Heart left ventricle (tissue), 13 donors: ENCODE data around the gene SLC26A9.
"Not testable (repeated sequence)": the region's sequence is repeated elsewhere in the genome, so short reads cannot be mapped to it uniquely, and the experiment has no call there.

Experiments
- CTCF ChIP-seq, 12 donors: fragments of 200-600 bp; sonication (generic) in 4 of 12; IDR thresholded peaks; one replicate each; pipeline versions ENCODE4 v1.5.0 to v1.8.0; 2018 to 2022; ENCODE audit warnings: antibody characterized with exemption in 12 of 12, mild to moderate bottlenecking in 5 of 12
- POLR2A ChIP-seq, 2 donors: fragments of 450-650 bp; IDR thresholded peaks; one replicate each; pipeline ENCODE4 v1.6.1; 2017; ENCODE audit warnings: antibody characterized with exemption in 2 of 2, mild to moderate bottlenecking in 2 of 2, moderate library complexity in 2 of 2
- donor health status: ischemic (EF 13 %, LVEDD 7.1; RV severe dilation, severe dysfunction).
- donor health status: DM: no; HTN: yes; CAD: no.
- donor health status: DM: no; HTN: no; CAD: no.
- donor health status: ischemic (EF 25% LVEDD 6.9; RV normal size, moderate dysfunction).
- donor health status: ischemic (EF 25% LVEDD 5.7; RV mildly dilated, moderate dysfunction).
- donor health status: ischemic (EF 35%, LVEDD 5.7; RV mildly dilated, moderate dysfunction).
- donor health status: nonischemic (EF 11% LVEDD 7.7; RV severe dilation, severe dysfunction).
- donor health status: DM: yes; HTN: yes; CAD: no.
- donor health status: PGD.
- donor health status: ischemic (EF 29% LVEDD 5.4; RV normal size, mild dysfunction).
- donor health status: nonischemic (EF 23%, LVEDD 6.1; RV moderate dilation, normal function).

GRCh38 chr1:205891481-205891880 lies 51.8 kb downstream of the SLC26A9 start:
- not testable (repeated sequence) for TF ChIP-seq CTCF, POLR2A (IDR thresholded peaks at IDR 0.05)
